ENCODE data around the gene FARP2. TPM values are rescaled to one million over a fixed set of nuclear protein-coding genes. Genes with fewer than 3 reads are reported as not detected.

FARP2 gene
- total RNA-seq, 6 donors from 2014 or later, result 33.4 to 96.4 (median 42.2) TPM

- H3K27ac ChIP-seq, result no peak overlapping the region
- ATAC-seq (ENCODE audit: low FRiP score in 2 of 2) (peak in 1 of 2 donors; percentile 35), DNase-seq (peak in 1 of 2 donors; percentile 34)
- H3K9me3 ChIP-seq, result no peaks in the 10 kb centered on the region
- no peak overlapping the region for H3K4me3 ChIP-seq
- 90 to 100% methylated on average over 2 to 7 of the region's 7 CpGs for WGBS, 2 donors
- H3K36me3 ChIP-seq, result peaks cover 10 to 52% (median 40%) of the 10 kb centered on the region in 4 donors
- H3K4me1 ChIP-seq, result no peaks in the 10 kb centered on the region
- H3K27me3 ChIP-seq, result no peaks in the 10 kb centered on the region
- no peak for TF ChIP-seq POLR2AphosphoS5 (IDR thresholded peaks at IDR 0.05)
These were observed 136.1 kb downstream of the FARP2 start for GRCh38 chr2:241492174-241492565.

- H3K4me3 ChIP-seq, result no peak overlapping the region
- H3K9me3 ChIP-seq, result no peaks in the 10 kb centered on the region
- DNase-seq (no peak), ATAC-seq (ENCODE audit: low FRiP score in 2 of 2) (no peak)
- no peaks in the 10 kb centered on the region for H3K4me1 ChIP-seq
- TF ChIP-seq CTCF (IDR thresholded peaks at IDR 0.05), result no peak
- TF ChIP-seq POLR2A (IDR thresholded peaks at IDR 0.05), result no peak
- no peak for TF ChIP-seq POLR2AphosphoS5 (IDR thresholded peaks at IDR 0.05)
- TF ChIP-seq EP300 (IDR thresholded peaks at IDR 0.05), result no peak
- H3K27me3 ChIP-seq, result no peaks in the 10 kb centered on the region
- H3K27ac ChIP-seq, result no peak overlapping the region
- peaks cover 10 to 61% (median 46%) of the 10 kb centered on the region in 4 donors for H3K36me3 ChIP-seq
- 85 to 87% methylated on average over 7 to 10 of the region's 10 CpGs for WGBS, 2 donors
These were observed 137.0 kb downstream of the FARP2 start for GRCh38 chr2:241493092-241493491.

GRCh38 chr2:241494311-241494908 lies 138.3 kb downstream of the FARP2 start:
- ATAC-seq (ENCODE audit: low FRiP score in 2 of 2) (no peak), DNase-seq (peak in 1 of 2 donors; percentile 40)
- Histone ChIP-seq H3K27ac (no peak overlapping the region), H3K4me3 (no peak overlapping the region), H3K4me1 (no peaks in the 10 kb centered on the region), H3K36me3 (peaks cover 10 to 74% (median 57%) of the 10 kb centered on the region in 4 donors), H3K27me3 (no peaks in the 10 kb centered on the region), H3K9me3 (no peaks in the 10 kb centered on the region)
- WGBS, 2 donors, result 82 to 84% methylated on average over 6 to 16 of the region's 16 CpGs
- TF ChIP-seq POLR2AphosphoS5 (IDR thresholded peaks at IDR 0.05), result no peak
- no peak for TF ChIP-seq EP300 (IDR thresholded peaks at IDR 0.05)
- TF ChIP-seq CTCF (IDR thresholded peaks at IDR 0.05), result no peak
- TF ChIP-seq POLR2A (IDR thresholded peaks at IDR 0.05), result no peak

GRCh38 chr2:241495172-241496002 lies 139.3 kb downstream of the FARP2 start:
- peak in 1 of 2 donors; percentile 80 for DNase-seq
- Histone ChIP-seq H3K4me3 (no peak overlapping the region), H3K27me3 (no peaks in the 10 kb centered on the region), H3K4me1 (no peaks in the 10 kb centered on the region), H3K36me3 (peaks cover 10 to 82% (median 62%) of the 10 kb centered on the region in 4 donors), H3K9me3 (no peaks in the 10 kb centered on the region), H3K27ac (no peak overlapping the region)
- WGBS, 2 donors, result 92 to 93% methylated on average over 23 to 34 of the region's 34 CpGs
- TF ChIP-seq CTCF (IDR thresholded peaks at IDR 0.05) (no peak), POLR2A (IDR thresholded peaks at IDR 0.05) (no peak), EP300 (IDR thresholded peaks at IDR 0.05) (no peak), POLR2AphosphoS5 (IDR thresholded peaks at IDR 0.05) (no peak)
- ATAC-seq (ENCODE audit: low FRiP score in 2 of 2), result no peak

- no peak for TF ChIP-seq EP300 (IDR thresholded peaks at IDR 0.05)
- TF ChIP-seq CTCF (IDR thresholded peaks at IDR 0.05), result no peak
- TF ChIP-seq POLR2A (IDR thresholded peaks at IDR 0.05), result no peak
- TF ChIP-seq POLR2AphosphoS5 (IDR thresholded peaks at IDR 0.05), result no peak
- ATAC-seq (ENCODE audit: low FRiP score in 2 of 2), result no peak
- H3K36me3 ChIP-seq, result peaks cover 10 to 85% (median 66%) of the 10 kb centered on the region in 4 donors
These were observed 140.1 kb downstream of the FARP2 start for GRCh38 chr2:241496003-241496707.

More at GRCh38 chr2:241496003-241496707, 140.1 kb downstream of the FARP2 start:
- peak in 1 of 2 donors; percentile 77 for DNase-seq
- H3K27ac ChIP-seq, result no peak overlapping the region
- 95% methylated on average over 22 to 27 of the region's 28 CpGs for WGBS, 2 donors
- no peaks in the 10 kb centered on the region for H3K9me3 ChIP-seq
- no peak overlapping the region for H3K4me3 ChIP-seq
- H3K4me1 ChIP-seq, result peaks cover 0 to 5% (median 0%) of the 10 kb centered on the region in 4 donors
- H3K27me3 ChIP-seq, result no peaks in the 10 kb centered on the region
